Glutamatergic neuron (in vitro differentiated cells): ENCODE results near the gene KANSL1L. TPM values are rescaled to one million over a fixed set of nuclear protein-coding genes. Genes with fewer than 3 reads are reported as not detected.

ENCODE experiments used
- DNase-seq: peaks from one replicate; pipeline ENCODE4 v3.0.0; 2022
- H3K27ac Mint-ChIP-seq: one replicate; pipeline ENCODE4 v1.8.0; 2020; ENCODE audit warnings: mild to moderate bottlenecking, mixed read lengths, inconsistent platforms; ENCODE audit not compliant: unreplicated experiment
- H3K27me3 Mint-ChIP-seq: one replicate; pipeline ENCODE4 v1.8.0; 2020; ENCODE audit warnings: mild to moderate bottlenecking, moderate library complexity, mixed read lengths, inconsistent platforms; ENCODE audit not compliant: unreplicated experiment
- H3K36me3 Mint-ChIP-seq: one replicate; pipeline ENCODE4 v1.8.0; 2020; ENCODE audit warnings: mild to moderate bottlenecking, mixed read lengths, inconsistent platforms; ENCODE audit not compliant: unreplicated experiment
- H3K4me1 Mint-ChIP-seq: one replicate; pipeline ENCODE4 v1.8.0; 2020; ENCODE audit warnings: mild to moderate bottlenecking, low read depth, mixed read lengths, inconsistent platforms; ENCODE audit not compliant: unreplicated experiment
- H3K4me3 Mint-ChIP-seq: one replicate; pipeline ENCODE4 v1.8.0; 2020; ENCODE audit warnings: mild to moderate bottlenecking, mixed read lengths, inconsistent platforms; ENCODE audit not compliant: unreplicated experiment
- H3K9me3 Mint-ChIP-seq: one replicate; pipeline ENCODE4 v1.8.0; 2020; ENCODE audit warnings: mild to moderate bottlenecking, moderate library complexity, mixed read lengths, inconsistent platforms; ENCODE audit not compliant: unreplicated experiment
- total RNA-seq: library from RNA; stranded (reverse); fragmentation: NEBNext Ultra II Directional; extraction: Animal tissue kit (Norgen Biotek cat#: 25700); gene quantifications from one replicate; pipeline ENCODE4 v1.2.1, GENCODE V29; 2021; ENCODE audit not compliant: unreplicated experiment
- TF ChIP-seq, protein P1 (sequence below): fragments of 200-600 bp; sonication (generic); IDR thresholded peaks from one replicate; pipeline ENCODE4 v1.5.0; 2021; ENCODE audit not compliant: partially characterized antibody, unreplicated experiment

Gene KANSL1L
- total RNA-seq, 1 donor from 2014 or later, result 26.4 TPM

DNA sequence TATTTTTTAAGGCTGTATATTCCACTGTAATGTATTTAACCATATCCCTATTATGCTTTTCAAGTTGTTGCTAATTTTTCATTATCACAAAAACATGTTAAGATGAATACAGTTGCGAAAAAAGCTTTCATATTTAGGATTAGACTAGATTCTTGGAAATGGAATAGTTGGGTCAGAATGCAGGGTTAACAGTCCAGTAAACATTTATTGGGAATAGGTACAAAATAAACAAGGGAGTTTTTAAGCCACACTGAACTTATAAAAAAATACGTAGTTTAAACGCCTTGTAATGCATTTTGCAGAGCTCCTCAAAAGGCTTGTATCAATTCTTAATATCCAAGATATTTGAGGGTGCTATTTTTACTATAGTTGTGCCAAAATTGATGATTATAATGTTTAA lies 133.1 kb downstream of the KANSL1L start:
- TF ChIP-seq, protein P1, sequence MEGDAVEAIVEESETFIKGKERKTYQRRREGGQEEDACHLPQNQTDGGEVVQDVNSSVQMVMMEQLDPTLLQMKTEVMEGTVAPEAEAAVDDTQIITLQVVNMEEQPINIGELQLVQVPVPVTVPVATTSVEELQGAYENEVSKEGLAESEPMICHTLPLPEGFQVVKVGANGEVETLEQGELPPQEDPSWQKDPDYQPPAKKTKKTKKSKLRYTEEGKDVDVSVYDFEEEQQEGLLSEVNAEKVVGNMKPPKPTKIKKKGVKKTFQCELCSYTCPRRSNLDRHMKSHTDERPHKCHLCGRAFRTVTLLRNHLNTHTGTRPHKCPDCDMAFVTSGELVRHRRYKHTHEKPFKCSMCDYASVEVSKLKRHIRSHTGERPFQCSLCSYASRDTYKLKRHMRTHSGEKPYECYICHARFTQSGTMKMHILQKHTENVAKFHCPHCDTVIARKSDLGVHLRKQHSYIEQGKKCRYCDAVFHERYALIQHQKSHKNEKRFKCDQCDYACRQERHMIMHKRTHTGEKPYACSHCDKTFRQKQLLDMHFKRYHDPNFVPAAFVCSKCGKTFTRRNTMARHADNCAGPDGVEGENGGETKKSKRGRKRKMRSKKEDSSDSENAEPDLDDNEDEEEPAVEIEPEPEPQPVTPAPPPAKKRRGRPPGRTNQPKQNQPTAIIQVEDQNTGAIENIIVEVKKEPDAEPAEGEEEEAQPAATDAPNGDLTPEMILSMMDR, result no peak
- H3K9me3 Mint-ChIP-seq, result no peaks in the 10 kb centered on the region
- H3K27ac Mint-ChIP-seq, result no peak overlapping the region
- H3K4me3 Mint-ChIP-seq, result no peak overlapping the region
- no peak for DNase-seq
- H3K27me3 Mint-ChIP-seq, result peaks cover 2% of the 10 kb centered on the region
- no peaks in the 10 kb centered on the region for H3K36me3 Mint-ChIP-seq
- no peaks in the 10 kb centered on the region for H3K4me1 Mint-ChIP-seq

DNA sequence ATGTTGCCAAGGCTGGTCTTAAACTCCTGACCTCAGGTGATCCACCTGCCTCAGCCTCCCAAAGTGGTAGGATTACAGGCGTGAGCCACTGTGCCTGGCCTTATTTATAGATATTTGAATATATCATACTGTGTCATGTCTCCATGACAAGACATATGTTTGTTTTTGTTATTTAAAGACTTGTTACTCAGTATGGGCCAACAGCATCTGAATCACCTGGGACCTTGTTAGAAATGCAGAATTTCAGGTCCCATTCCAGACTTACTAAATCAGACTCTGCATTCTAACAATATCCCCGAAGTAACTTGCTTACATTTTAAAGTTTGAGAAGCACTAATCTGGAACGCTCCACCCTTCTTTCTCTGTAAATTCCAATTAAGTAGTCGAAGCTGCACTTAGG lies 135.5 kb downstream of the KANSL1L start:
- no peaks in the 10 kb centered on the region for H3K4me1 Mint-ChIP-seq
- TF ChIP-seq, protein P1, result no peak
- peaks cover 1% of the 10 kb centered on the region for H3K9me3 Mint-ChIP-seq
- H3K4me3 Mint-ChIP-seq, result no peak overlapping the region
- no peaks in the 10 kb centered on the region for H3K36me3 Mint-ChIP-seq
- H3K27me3 Mint-ChIP-seq, result peaks cover 2% of the 10 kb centered on the region
- no peak for DNase-seq
- H3K27ac Mint-ChIP-seq, result no peak overlapping the region

DNA sequence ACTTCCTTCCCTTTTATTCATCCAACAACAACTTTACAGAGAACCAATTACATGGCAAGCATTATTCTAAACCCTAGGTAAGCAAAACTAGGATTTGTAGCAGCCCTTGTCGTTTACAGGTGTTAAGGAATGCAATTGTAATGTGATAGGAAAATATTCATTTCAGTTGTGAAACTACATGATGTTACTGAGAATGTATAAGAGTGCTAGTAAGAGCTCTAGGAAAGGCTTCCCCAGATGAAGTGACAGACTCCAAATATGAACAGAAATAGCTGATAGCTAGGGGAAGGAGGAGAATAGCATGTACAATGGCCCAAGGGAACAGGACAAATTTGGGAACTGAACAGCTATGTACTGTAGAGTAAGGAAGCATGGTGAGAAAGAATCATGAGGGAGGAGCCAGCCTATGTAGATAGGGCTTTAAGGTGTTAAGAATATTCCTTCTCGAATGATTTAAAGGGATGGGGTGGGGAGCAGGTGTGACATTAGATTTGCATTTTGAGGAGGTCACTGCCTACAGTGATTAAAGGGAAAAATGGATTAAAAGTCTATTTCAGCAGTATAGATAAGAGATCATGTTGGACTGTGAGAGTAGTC lies 137.0 kb downstream of the KANSL1L start:
- H3K4me1 Mint-ChIP-seq, result no peaks in the 10 kb centered on the region
- H3K36me3 Mint-ChIP-seq, result no peaks in the 10 kb centered on the region
- peaks cover 1% of the 10 kb centered on the region for H3K9me3 Mint-ChIP-seq
- DNase-seq, result no peak
- TF ChIP-seq, protein P1, result no peak
- H3K27ac Mint-ChIP-seq, result no peak overlapping the region
- H3K4me3 Mint-ChIP-seq, result no peak overlapping the region
- H3K27me3 Mint-ChIP-seq, result peaks cover 2% of the 10 kb centered on the region

- Mint-ChIP-seq H3K36me3 (no peaks in the 10 kb centered on the region), H3K4me3 (no peak overlapping the region), H3K4me1 (no peaks in the 10 kb centered on the region), H3K27ac (no peak overlapping the region), H3K9me3 (peaks cover 1% of the 10 kb centered on the region), H3K27me3 (no peaks in the 10 kb centered on the region)
- TF ChIP-seq, protein P1, result no peak
- no peak for DNase-seq
Measured at GRCh38 chr2:210028178-210028577, 143.0 kb downstream of the KANSL1L start.

DNA sequence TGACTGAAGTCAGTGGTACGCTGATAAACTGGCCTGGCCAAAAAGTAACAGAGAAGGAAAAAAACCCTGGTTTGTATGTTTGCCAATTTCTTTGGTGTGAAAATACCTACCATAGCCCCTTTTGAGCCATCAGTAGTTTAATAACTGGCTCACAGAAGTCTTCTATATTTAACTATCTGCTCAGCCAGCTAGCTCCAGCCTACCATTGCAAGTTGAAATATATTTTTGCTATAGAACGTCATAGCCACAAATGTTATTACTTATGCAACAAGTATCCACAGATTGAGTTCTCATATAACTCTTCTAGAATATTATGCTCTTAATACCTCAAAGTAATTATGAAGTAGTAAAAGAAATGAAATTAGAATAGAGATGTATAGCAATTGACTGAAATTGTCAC lies 143.6 kb downstream of the KANSL1L start:
- H3K9me3 Mint-ChIP-seq, result no peaks in the 10 kb centered on the region
- H3K27ac Mint-ChIP-seq, result no peak overlapping the region
- H3K4me1 Mint-ChIP-seq, result no peaks in the 10 kb centered on the region
- H3K36me3 Mint-ChIP-seq, result no peaks in the 10 kb centered on the region
- DNase-seq, result no peak
- H3K4me3 Mint-ChIP-seq, result no peak overlapping the region
- H3K27me3 Mint-ChIP-seq, result no peaks in the 10 kb centered on the region
- TF ChIP-seq, protein P1, result no peak
